HepG2 (cell line): ENCODE data around the gene TBC1D4. TPM values are rescaled to one million over a fixed set of nuclear protein-coding genes. Genes with fewer than 3 reads are reported as not detected.
A peak's percentile ranks its signal among the peaks of the same experiment; 100 is the strongest.

ENCODE experiments used
- BHLHE40 ChIP-seq: IDR thresholded peaks from 2 replicates; pipeline ENCODE4 v1.6.1; 2011; ENCODE audit warnings: low read length, improper control_type of control experiment
- FLYWCH1 ChIP-seq: sonication (generic); formaldehyde crosslinking; IDR thresholded peaks from 2 replicates; pipeline ENCODE4 v1.8.1; 2023; ENCODE audit warnings: mild to moderate bottlenecking, missing genetic modification reagents
- FOXA3 ChIP-seq: IDR thresholded peaks from 2 replicates; pipeline ENCODE4 v1.6.1; 2016; ENCODE audit warnings: missing genetic modification reagents, missing compliant biosample characterization
- MXD4 ChIP-seq: IDR thresholded peaks from 2 replicates; pipeline ENCODE4 v1.6.1; 2016; ENCODE audit warnings: mild to moderate bottlenecking, missing biosample characterization, missing genetic modification reagents
- RFX1 ChIP-seq: fragments of 450-650 bp; IDR thresholded peaks from 2 replicates; pipeline ENCODE4 v1.6.1; 2017
- ZBTB37 ChIP-seq: sonication (generic); formaldehyde crosslinking; IDR thresholded peaks from 2 replicates; pipeline ENCODE4 v1.4.0; 2020; ENCODE audit warnings: mild to moderate bottlenecking, missing genetic modification reagents
- polyA plus RNA-seq, 8 experiments: library from polyadenylated mRNA; depleted of rRNA in 3 of 8; stranded (reverse) in 7 of 8; unstranded in 1 of 8; fragments of >200 nt; fragmentation: Illumina TruSeq in 4 of 8; extraction: Trizol in 4 of 8; gene quantifications; 2 replicates each; pipeline versions ENCODE4 v1.2.1 to v1.2.3, GENCODE V29; 2011 to 2016; ENCODE audit warnings: low read depth in 4 of 8, missing spikeins in 1 of 8, mixed read lengths in 1 of 8; ENCODE audit not compliant: insufficient read depth in 1 of 8
- total RNA-seq, 5 experiments: library from RNA; depleted of rRNA; stranded (reverse); fragments of >200 nt; fragmentation: Illumina TruSeq; extraction: Trizol; gene quantifications; 2 replicates each; pipeline ENCODE4 v1.2.3, GENCODE V29; 2016; ENCODE audit warnings: low read depth in 1 of 5
- TF ChIP-seq, protein P1 (sequence below): IDR thresholded peaks from 2 replicates; pipeline ENCODE4 v1.6.1; 2016; ENCODE audit warnings: missing compliant biosample characterization, missing genetic modification reagents, borderline replicate concordance
- TF ChIP-seq, protein P2 (sequence below): sonication (generic); formaldehyde crosslinking; IDR thresholded peaks from 2 replicates; pipeline ENCODE4 v1.4.0; 2020; ENCODE audit warnings: missing genetic modification reagents
- TF ChIP-seq, protein P3 (sequence below): sonication (generic); formaldehyde crosslinking; IDR thresholded peaks from 2 replicates; pipeline ENCODE4 v1.5.1; 2020; ENCODE audit warnings: mild to moderate bottlenecking, missing genetic modification reagents, moderate library complexity
- TF ChIP-seq, protein P4 (sequence below), 2 experiments: fragments of 450-650 bp in 1 of 2; sonication (generic) in 1 of 2; formaldehyde crosslinking in 1 of 2; IDR thresholded peaks; 2 replicates each; pipeline versions ENCODE4 v1.6.1 to v1.8.0; 2016 to 2022; ENCODE audit warnings: antibody characterized with exemption in 1 of 2, mild to moderate bottlenecking in 1 of 2, missing genetic modification reagents in 1 of 2

The TBC1D4 gene
- total and polyA plus RNA-seq, 2 of the 13 experiments (the other 11 are each of a cell fraction or from before 2014, with no cell fraction given): 35.9 to 64.4 TPM

DNA sequence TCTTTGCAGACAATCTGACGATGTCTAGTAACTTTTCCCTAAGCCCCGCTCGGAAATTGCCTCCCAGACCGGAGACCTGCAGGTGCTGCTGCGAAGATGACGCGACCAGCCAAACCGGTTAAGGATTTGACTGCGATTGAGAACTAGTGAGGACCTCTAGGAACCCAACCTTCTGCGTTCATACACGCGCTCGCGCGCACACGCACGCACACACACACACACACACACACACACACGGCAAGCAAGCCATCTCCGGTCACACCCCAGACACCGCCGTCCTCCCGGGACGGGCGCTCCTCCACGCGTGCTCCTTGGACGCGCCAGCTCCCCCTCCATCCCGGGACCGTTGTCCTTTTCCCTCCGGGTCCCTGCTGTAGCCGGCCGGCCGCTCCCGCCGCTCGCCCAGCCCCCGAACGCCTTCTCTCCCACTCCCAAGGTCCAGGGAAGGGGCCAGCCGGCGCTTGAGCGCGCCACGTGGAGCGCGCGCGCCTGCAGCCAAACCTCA, 1.2 kb downstream of the TBC1D4 start (continued):
- TF ChIP-seq ZBTB37: no peak
- TF ChIP-seq, protein P1, sequence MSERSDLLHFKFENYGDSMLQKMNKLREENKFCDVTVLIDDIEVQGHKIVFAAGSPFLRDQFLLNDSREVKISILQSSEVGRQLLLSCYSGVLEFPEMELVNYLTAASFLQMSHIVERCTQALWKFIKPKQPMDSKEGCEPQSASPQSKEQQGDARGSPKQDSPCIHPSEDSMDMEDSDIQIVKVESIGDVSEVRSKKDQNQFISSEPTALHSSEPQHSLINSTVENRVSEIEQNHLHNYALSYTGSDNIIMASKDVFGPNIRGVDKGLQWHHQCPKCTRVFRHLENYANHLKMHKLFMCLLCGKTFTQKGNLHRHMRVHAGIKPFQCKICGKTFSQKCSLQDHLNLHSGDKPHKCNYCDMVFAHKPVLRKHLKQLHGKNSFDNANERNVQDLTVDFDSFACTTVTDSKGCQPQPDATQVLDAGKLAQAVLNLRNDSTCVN (CRISPR knock-in tag): no peak
- no peak for TF ChIP-seq FLYWCH1
- TF ChIP-seq FOXA3: no peak
- TF ChIP-seq, protein P2, sequence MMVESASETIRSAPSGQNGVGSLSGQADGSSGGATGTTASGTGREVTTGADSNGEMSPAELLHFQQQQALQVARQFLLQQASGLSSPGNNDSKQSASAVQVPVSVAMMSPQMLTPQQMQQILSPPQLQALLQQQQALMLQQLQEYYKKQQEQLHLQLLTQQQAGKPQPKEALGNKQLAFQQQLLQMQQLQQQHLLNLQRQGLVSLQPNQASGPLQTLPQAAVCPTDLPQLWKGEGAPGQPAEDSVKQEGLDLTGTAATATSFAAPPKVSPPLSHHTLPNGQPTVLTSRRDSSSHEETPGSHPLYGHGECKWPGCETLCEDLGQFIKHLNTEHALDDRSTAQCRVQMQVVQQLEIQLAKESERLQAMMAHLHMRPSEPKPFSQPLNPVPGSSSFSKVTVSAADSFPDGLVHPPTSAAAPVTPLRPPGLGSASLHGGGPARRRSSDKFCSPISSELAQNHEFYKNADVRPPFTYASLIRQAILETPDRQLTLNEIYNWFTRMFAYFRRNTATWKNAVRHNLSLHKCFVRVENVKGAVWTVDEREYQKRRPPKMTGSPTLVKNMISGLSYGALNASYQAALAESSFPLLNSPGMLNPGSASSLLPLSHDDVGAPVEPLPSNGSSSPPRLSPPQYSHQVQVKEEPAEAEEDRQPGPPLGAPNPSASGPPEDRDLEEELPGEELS (CRISPR knock-in tag): 0 out of 2 replicates have a peak, but pooled peaks have one; percentile 19
- peak; percentile 34; the same call in 1 of the 2 replicates for TF ChIP-seq MXD4 (CRISPR knock-in tag)
- TF ChIP-seq RFX1: no peak
- TF ChIP-seq, protein P3, sequence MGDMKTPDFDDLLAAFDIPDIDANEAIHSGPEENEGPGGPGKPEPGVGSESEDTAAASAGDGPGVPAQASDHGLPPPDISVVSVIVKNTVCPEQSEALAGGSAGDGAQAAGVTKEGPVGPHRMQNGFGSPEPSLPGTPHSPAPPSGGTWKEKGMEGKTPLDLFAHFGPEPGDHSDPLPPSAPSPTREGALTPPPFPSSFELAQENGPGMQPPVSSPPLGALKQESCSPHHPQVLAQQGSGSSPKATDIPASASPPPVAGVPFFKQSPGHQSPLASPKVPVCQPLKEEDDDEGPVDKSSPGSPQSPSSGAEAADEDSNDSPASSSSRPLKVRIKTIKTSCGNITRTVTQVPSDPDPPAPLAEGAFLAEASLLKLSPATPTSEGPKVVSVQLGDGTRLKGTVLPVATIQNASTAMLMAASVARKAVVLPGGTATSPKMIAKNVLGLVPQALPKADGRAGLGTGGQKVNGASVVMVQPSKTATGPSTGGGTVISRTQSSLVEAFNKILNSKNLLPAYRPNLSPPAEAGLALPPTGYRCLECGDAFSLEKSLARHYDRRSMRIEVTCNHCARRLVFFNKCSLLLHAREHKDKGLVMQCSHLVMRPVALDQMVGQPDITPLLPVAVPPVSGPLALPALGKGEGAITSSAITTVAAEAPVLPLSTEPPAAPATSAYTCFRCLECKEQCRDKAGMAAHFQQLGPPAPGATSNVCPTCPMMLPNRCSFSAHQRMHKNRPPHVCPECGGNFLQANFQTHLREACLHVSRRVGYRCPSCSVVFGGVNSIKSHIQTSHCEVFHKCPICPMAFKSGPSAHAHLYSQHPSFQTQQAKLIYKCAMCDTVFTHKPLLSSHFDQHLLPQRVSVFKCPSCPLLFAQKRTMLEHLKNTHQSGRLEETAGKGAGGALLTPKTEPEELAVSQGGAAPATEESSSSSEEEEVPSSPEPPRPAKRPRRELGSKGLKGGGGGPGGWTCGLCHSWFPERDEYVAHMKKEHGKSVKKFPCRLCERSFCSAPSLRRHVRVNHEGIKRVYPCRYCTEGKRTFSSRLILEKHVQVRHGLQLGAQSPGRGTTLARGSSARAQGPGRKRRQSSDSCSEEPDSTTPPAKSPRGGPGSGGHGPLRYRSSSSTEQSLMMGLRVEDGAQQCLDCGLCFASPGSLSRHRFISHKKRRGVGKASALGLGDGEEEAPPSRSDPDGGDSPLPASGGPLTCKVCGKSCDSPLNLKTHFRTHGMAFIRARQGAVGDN (CRISPR knock-in tag): peak; percentile 70
- TF ChIP-seq, protein P4, sequence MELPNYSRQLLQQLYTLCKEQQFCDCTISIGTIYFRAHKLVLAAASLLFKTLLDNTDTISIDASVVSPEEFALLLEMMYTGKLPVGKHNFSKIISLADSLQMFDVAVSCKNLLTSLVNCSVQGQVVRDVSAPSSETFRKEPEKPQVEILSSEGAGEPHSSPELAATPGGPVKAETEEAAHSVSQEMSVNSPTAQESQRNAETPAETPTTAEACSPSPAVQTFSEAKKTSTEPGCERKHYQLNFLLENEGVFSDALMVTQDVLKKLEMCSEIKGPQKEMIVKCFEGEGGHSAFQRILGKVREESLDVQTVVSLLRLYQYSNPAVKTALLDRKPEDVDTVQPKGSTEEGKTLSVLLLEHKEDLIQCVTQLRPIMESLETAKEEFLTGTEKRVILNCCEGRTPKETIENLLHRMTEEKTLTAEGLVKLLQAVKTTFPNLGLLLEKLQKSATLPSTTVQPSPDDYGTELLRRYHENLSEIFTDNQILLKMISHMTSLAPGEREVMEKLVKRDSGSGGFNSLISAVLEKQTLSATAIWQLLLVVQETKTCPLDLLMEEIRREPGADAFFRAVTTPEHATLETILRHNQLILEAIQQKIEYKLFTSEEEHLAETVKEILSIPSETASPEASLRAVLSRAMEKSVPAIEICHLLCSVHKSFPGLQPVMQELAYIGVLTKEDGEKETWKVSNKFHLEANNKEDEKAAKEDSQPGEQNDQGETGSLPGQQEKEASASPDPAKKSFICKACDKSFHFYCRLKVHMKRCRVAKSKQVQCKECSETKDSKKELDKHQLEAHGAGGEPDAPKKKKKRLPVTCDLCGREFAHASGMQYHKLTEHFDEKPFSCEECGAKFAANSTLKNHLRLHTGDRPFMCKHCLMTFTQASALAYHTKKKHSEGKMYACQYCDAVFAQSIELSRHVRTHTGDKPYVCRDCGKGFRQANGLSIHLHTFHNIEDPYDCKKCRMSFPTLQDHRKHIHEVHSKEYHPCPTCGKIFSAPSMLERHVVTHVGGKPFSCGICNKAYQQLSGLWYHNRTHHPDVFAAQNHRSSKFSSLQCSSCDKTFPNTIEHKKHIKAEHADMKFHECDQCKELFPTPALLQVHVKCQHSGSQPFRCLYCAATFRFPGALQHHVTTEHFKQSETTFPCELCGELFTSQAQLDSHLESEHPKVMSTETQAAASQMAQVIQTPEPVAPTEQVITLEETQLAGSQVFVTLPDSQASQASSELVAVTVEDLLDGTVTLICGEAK (IDR thresholded peaks at IDR 0.05): no peak
- TF ChIP-seq, protein P4 (CRISPR knock-in tag; IDR thresholded peaks at IDR 0.05): 0 out of 2 replicates have a peak, but pooled peaks have one; percentile 21
- TF ChIP-seq BHLHE40: peak; percentile 38; the same call in 1 of the 2 replicates
